Measurements from ENCODE around the gene SCAANT1.

SCAANT1 gene

DNA sequence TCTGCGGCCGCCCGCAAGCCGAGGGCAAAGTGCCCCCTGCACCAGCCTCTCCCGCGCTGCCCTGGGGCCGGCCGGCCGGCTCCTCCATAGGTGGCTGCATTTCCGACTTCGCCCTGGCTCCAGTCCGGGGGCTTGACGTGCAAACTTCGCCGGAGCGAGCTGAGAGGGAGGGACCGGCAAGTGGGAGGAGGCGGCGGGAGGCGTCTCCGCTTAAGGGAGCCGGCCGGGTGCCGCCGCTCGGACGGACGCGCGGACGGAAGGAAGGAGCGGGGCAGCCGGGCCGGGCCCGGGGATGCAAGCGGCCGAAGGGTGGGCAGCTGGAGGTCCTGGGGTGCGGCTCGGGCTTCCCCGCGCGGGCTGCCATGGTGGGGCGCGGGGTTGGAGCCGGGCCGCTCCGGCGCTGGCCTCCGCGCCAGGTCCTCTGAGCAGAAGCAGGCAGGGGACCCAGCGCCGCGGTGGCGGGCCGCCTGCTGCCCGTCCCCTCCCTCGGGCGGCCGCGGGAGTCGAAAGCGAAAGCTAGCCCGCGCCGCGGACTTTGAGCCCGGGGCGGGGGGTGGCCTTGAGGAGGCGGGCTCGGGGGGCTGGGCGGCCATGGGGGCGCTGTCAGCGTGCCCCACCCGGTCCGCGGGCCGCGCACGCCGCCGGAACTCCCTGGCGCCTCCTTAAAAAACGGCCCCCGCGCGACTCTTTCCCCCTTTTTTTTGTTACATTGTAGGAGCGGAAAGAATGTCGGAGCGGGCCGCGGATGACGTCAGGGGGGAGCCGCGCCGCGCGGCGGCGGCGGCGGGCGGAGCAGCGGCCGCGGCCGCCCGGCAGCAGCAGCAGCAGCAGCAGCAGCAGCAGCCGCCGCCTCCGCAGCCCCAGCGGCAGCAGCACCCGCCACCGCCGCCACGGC lies at the start of gene SCAANT1:
SCAANT1 (minus strand) TSS at position 511 of the 895 bp plus-strand sequence.
- DNase-seq: peak; percentile 73

- no peak for DNase-seq
These were observed 49.7 kb upstream of the SCAANT1 start for GRCh38 chr3:63961891-63962290.

DNA sequence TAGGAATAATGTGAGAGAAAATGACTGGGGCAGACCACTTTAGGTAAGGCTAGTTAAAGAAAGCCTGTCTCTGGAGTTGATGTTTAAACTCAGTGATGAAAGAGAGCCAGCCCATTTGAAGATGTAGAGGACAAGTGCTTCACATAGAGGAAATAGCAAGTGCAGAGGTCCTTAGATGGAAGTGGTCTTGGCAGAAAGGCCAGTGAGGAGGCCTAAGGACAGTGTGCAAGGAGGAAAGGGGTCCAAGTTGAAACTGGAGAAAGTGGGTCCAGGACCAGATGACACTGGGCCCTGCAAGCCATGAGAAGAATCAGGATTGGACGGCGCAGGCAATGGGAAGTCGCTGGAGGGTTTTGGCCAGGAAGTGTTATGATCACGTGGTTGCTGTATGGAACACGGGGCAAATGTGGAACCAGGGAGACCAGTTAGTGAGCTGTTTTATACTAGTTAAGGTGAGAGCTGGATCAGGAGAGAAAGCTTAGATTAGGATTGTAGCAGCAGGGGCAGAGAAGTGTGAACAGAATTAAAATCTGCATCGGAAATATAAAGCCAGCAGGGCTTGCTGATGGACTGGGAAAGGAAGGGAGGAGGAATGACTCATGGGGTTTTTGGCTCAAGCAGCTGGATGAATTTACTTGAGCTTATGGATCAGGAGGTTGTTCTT lies 48.0 kb upstream of the SCAANT1 start:
- no peak for DNase-seq

DNA sequence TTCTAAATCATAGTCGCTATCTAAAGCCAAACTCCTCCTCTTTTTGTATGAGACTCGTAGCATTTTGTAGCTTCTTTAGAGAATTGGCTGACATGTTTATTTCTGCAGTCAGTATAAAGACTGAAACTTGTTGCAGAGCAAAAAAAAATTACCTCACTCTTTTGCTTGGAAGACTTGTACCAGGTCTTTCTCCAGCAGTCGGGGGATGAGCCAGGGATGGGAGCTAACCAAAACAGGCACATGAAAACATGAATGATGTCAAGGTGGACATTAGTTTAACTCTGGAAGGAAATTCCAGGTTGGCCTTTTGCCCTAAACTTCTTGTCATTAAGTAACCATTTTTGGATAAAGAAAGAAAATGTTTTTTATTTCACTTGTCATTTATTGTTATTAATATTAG lies 47.0 kb upstream of the SCAANT1 start:
- DNase-seq: no peak

GRCh38 chr3:63955830-63956545 lies 43.8 kb upstream of the SCAANT1 start:
- DNase-seq: no peak

DNA sequence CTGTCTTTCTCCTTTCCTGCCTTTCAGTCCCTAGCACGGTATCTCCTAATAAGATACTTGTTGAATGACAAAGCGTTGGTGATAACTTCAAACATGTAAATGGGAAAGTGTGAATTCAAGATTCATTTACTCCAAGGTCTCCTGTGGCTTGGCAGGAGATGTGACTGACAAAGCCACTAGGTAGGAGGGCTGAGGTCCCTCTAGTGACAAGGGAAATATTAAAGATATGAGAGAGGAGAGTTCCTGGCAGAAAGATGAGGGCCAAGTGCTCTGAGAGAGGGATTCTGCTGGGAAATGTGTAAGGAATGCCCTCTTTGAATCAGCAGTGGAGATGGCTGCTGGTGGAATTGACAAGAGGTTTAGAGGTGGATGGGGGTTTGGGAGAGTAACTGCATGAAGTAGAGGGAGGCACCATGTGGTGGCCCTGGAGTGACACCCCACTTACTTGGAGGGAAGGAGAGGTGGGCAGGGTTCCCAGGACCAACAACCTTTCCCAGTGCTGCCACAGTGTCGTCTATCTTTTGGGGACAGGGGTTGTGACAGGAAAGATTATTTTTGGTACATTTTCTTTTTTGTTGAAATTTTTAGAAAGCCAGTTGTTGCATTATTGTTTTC lies 43.0 kb upstream of the SCAANT1 start:
- DNase-seq: no peak

DNA sequence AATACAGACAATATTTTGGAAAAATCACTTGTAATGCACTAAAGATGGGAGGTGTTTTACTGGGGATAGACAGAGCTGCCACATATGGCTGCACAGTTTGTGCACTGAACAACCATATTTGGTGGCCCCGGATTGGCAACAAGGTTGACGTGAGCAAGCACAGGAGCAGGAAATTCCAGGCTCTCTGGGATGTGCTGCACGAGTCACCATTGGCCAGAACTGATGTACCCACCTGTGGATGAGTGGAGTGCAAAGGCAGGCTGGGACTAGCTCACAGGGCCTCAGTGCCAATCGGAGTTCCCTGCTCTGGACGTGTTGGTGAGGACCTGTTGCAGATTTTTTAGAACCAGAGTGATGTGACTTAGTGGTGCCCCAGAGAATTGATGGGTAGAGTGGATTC lies 42.0 kb upstream of the SCAANT1 start:
- DNase-seq: no peak

DNA sequence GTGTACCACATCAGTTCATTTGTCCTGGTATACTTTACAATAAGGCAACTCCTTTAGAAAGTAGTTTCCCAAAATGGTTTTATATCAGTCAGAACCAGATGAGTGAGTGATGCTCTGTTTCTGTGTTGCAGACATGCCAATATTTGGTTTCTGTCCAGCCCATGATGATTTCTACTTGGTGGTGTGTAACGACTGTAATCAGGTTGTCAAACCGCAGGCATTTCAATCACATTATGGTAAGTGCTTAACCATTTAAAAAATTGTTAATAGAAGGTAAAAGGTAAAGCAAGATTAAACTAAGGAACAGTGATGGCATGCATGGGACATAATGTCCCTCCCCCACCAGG lies 40.0 kb upstream of the SCAANT1 start:
- no peak for DNase-seq

DNA sequence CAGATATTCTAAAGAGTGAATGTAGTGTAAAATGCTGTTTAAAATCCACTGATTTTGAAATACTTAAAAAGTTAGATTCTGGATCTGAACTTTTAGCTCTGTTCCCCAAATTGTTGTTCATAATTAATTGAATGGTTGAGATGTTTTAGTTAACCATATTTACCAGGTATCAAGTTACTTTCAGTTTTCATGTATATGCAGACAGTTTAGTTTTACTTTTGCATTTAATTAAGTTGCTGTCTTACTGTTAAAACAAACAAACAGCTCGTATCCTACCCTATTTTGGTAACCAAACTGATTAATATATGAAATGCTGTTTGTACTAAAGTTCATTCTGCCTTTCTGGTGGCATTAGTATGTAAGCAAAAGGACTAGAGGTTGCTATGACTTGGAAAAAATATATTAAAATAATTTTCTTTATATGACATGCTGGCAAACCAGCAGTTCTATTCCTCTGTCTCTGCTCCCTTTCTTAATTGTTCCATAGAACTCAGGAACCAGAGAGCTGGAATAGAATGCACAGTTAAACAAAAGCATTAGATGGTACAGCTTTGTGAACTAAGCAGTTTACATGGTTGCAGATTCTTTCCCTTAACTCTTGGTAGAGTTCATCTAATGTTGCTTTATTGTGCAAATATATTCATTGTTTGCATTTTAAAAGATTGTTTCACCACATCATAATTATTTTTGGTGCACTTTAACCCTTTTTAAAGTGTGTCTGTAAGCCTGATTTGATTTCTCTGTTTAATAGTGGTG lies 39.5 kb upstream of the SCAANT1 start:
- DNase-seq: no peak

GRCh38 chr3:63950698-63951097 lies 38.5 kb upstream of the SCAANT1 start:
- DNase-seq: no peak

- no peak for DNase-seq
These were observed 36.8 kb upstream of the SCAANT1 start for GRCh38 chr3:63949005-63949404.

DNA sequence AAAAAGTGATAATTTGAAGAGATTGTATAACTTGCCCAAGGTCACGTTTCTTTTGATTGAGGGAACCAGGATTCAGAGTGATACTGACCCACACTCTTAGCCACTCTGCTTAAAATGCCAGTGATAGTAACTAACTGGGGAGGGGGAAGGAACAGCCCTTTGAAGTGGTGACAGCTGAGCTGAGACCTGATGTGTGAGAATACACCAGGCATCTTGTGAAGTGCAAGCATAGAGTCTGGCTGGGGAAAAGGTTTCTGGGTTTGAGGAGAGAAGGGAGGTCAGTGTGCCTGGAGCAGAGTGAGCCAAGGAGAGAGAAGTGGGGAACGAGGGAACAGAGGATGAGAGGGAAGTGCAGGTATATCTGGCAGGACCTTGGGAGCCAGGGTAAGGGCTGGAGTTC lies 35.4 kb upstream of the SCAANT1 start:
- no peak for DNase-seq

- DNase-seq: no peak
These were observed 34.6 kb upstream of the SCAANT1 start for GRCh38 chr3:63946753-63947152.

- no peak for DNase-seq
These were observed 33.4 kb upstream of the SCAANT1 start for GRCh38 chr3:63945558-63946096.

- DNase-seq: no peak
These were observed 31.5 kb upstream of the SCAANT1 start for GRCh38 chr3:63943678-63944077.

- DNase-seq: no peak
These were observed 30.3 kb upstream of the SCAANT1 start for GRCh38 chr3:63942528-63942927.

GRCh38 chr3:63940389-63940757 lies 28.2 kb upstream of the SCAANT1 start:
- no peak for DNase-seq

DNA sequence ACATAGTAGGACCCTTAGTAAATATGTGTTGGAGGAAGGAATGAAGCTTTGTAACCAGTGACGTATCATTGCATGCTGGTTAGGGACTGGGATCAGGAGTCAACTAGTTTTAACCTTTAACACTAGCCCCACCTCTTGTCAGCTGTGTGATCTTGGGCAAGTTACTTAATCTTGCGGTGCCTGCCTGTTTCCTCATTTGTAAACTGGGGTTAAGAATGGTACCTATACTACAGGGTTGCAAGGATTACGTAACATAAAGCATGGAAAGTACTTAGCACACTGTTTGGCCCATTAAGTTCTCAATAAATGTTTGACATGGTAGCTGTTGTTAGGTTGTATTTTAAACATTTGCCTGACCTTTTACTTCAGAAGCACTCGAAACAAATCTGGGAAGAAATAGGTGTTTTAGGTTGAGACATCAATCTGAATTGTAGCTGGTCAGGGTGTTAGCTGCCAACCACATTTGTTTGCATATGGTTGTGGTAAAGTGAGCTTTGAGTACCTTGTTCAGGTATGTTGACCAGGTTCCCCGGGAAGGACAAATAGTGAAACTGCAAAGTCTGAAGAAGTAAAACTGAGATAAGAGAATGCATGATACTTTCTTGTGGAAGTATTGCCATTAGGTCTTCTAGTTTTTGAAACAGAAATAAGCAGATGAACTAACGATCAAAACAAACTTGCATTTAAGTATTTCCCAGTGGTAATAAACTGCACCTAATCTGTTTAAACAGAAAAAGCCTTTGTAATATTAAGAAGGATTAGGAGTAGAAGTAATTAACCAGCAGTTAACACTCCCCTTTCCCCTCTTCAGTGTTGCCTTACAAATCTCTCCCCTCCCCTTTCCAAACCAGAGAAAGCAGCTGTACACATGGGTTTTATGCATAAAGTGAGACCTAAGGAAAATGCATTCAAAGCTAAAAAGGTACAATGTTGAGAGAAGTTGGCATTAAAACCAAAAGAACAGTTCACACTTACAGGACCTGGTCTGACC lies 25.8 kb upstream of the SCAANT1 start:
- no peak for DNase-seq

DNA sequence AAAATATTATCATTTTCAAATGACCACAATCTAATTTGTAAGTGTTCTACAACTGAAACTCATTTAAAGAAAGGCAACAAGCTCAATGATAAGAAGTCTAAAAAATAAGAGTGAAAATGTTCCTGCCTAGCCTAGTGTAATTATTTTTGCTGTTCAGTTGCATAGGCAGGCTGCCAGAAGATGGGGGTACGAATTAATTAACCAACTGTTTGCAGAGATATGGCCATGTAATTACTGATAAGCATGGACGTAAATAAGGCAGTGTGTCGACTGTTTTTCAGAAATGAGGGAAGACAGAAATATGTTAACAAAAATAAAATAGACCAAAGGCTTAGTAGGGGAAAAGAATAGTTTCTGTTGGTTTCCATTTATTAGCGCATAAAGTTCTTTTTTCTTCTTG lies 24.7 kb upstream of the SCAANT1 start:
- no peak for DNase-seq

GRCh38 chr3:63934041-63934866 lies 22.1 kb upstream of the SCAANT1 start:
- peak; percentile 16 for DNase-seq

Measured in NK-92 treated with Interleukin-12 subunit alpha and Interleukin-12 subunit beta, amount 100 ng/mL, for 24 hours (cell line).